EH (cell line): ENCODE data around the gene SH3TC1.

ENCODE experiments used
- DNase-seq: peaks from one replicate; pipeline ENCODE4 v3.0.0-alpha.2; 2015; ENCODE audit warnings: low read depth

Gene SH3TC1

DNA sequence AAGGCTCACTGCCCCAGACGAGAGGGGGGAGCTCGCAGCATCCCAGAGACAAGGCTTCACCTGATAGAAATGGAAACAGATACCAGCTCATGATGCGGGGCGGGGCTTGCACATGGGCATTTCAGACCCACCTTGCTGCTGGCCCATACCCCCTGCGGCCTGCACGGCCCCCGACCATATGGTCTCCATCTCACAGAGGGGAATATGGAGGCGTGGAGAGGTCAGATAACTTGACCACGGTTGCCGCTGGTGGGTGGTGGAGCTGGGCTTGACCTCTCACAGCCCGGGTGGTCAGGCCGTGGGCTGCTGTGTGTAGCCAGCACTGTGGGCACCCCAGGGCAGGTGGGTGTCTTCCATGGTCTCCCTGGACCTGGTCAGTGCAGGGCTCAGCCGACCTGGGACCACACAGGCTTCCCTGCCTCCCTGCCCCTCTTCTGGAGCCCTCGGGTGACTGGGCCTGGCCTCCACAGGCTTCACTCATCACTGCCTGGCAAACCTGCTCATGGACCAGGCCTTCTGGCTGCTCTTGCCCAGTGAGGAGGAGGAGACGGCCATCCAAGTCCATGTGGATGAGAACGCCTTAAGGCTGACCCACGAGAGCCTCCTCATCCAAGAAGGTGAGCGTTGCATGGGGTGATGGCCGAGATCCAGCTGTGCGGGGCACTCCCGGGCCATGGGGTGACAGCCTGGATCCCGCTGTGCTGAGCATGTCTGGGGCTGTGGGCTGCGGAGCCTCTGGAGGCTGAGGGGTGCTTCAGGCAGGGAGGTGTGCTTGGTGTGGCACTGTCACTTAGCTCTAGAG lies 16.8 kb downstream of the SH3TC1 start:
- DNase-seq: no peak

DNA sequence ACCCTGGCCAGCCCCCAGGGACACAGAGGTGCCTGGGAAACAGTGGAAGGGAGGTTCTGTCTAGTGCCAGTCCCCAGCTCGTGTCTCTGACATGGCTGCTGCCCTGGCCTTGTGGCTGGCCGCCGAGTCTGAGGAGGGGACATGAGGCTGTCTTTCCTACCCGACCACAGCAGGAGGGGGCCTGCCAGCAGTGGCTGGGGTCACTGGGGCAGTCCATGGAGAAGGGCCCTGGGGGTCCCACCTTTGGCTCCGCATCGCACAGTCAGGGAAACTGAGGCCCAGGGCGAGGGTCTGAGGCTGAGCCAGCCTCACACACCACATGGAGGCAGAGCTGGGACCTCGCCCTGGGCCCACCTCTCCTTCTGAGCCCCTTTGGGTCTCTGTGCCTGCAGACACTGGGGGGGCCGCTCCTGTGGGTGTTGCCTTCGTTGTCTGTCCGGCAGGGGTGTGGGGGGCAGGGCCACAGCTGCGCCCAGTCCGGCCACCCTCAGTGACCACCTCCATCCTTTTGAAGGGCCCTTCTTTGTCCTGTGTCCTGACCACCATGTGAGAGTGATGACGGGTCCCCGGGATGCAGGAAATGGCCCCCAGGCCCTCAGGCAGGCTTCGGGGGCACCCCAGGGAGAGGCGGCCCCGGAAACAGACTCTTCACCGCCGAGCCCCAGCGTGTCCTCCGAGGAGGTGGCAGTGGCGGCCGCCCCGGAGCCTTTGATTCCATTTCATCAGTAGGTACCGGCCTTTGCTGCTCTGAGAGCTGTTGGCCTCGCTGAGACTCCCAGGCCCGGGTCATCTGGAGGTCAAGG lies 17.6 kb downstream of the SH3TC1 start:
- no peak for DNase-seq

DNA sequence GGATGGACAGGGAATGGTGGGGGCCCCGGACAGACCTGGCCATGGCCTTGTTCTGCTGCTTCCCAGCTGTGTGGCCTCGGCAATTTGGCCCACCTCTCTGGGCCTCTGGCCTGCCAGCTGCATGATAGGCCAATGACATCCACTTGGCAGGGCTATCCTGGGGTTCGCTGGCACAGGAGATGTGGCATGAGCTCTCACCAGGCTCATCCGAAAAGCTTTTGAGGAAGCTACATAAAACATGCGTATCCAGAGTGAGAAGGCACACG lies 18.1 kb downstream of the SH3TC1 start:
- DNase-seq: no peak

- no peak for DNase-seq
Measured at GRCh38 chr4:8217871-8218270, 18.8 kb downstream of the SH3TC1 start.

GRCh38 chr4:8218371-8219031 lies 19.4 kb downstream of the SH3TC1 start:
- no peak for DNase-seq

DNA sequence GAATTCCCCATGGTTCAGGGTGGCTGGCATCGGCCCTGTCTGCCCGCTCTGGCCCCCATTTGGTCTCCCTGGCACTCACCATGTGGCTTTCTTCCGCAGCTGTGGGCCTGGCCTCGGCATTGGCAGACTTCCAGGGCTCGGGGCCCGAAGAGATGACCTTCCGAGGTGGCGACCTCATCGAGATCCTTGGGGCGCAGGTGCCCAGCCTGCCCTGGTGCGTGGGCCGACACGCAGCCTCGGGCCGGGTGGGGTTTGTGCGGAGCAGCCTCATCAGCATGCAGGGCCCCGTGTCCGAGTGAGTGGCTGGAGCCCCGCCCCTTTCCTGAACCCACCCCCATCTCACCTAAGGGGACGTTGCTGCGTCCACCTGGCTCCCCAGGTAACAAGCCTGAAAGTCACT lies 20.1 kb downstream of the SH3TC1 start:
- no peak for DNase-seq

GRCh38 chr4:8220661-8221450 lies 21.8 kb downstream of the SH3TC1 start:
- no peak for DNase-seq

DNA sequence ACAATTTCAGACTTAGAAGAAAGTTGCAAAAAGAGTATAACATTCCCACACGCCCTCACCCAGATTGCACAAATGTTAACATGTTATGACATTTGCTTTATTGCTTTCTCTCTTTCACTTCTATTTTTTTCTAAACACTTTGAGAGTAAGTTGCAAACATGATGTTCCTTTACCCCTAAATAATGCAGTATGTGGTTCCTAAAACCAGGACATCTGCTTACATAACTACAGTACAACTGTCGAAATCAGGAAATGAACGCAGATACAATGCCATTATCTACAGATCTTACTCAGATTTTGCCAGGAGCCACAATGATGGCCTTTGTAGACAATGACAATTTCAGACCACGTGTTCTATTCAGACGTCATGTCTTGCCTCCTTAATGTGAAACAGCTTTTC lies 22.4 kb downstream of the SH3TC1 start:
- peak; percentile 73 for DNase-seq

DNA sequence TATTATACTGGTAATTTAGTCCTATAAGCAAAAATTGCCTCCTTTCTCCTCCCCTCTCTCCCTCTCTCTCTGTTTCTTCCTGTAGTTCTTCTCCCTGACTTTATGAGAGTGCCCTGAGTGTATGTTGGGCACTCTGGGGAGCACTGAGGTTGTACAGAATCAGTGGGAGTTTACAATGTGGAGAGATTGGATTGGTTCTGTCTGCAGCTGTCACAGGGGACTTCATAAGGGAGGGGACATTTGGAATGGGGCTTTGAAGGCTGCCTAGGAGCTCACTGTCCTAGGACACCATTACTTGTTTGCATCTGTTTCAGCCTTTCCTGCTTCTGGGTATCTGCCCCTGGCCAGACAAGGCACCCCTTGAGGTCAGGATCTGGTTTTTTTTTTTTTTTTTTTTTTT lies 22.9 kb downstream of the SH3TC1 start:
- DNase-seq: no peak

DNA sequence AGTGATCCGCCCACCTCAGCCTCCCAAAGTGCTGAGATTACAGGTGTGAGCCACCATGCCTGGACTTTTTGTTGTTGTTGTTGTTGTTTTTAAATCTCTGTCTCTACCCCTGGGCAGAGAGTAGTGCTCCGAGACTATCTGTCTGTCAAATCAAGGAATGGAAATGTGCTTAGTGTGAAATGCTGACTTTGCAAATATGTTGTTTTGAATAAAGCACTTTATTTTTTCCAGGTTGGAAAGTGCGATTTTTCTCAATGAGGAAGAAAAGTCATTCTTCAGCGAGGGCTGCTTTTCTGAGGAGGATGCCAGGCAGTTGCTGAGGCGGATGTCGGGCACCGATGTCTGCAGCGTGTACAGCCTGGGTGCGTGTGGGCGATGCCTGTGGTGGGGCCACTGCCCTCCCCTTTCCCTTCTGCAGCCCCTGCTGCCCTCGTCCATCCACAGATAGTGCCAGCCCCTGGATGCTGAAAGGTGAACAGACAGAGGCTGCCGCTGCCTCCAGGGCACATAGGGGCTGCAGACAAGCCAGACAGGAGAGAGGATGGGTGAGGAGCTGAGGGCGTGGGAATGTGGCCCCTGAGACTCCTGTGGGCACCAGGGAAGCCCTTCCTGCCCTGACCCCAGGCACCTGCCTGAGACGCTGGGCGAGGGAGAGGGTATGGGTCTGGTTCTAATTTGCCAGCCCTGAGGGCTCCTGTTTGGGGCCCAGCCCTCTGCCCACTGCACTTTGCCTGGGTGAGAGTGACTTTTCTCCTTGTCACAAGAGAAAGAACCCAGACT lies 23.7 kb downstream of the SH3TC1 start:
- no peak for DNase-seq

DNA sequence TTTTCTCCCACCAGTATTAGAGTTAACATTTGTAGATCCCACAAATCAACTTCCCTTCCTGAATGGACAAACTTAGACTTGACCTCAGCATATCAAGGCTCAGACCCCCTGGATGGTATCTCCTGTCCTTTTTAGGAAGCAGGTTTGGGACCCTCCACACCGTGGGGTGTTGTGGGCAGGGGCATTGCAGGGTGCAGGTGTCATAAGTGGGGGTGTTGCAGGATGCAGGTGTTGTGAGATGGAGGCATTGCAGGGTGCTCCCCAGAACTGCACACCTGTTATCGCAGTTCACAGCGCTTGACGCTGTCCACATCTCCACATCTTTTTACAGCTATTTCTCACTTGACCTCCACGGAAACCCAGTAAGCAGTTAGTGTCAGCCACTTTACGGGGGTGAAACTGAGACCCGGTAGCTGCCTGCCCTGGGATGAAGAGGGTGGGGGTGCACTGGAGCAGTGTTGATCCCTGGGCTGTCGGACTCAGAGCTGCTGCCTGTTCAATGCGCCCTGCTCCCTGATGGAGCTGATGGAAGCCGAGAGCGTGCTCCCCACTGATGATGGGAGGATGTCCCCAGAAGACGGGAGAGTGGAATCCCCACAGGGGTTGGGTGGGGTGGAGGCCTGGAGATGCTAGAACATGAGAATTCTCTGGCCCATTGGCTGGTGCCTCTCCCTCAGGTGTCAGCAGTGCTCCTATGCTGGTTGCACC lies 25.3 kb downstream of the SH3TC1 start:
- DNase-seq: no peak

DNA sequence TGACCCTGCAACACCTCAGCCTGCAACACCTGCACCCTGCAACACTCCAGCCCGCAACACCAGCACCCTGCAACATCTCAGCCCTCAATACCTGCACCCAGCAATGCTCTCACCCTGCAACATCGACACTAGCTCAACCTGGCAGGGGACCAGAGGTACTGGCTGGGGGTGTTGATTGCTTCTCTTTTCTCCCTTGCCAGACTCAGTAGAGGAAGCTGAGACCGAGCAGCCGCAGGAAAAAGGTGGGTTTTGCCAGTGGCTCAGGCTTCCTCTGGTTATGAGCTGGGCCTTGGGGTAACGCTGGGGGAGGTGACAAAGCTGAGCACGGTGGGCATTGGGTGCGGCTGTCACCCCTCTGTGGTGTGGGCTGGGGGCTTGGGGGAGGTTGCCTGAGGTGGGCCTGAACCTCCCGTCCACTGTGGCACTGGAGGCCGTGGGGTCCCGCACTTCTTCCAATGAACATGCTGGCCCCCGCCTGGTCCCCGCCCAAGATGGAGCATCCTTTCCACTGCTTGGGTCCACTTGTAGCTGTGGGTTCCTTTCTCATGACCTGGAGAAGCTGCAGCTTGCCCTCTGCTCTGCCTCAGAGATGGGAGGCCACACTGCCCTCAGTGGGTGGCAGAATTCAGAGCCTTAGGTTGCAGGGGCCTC lies 26.0 kb downstream of the SH3TC1 start:
- DNase-seq: no peak

GRCh38 chr4:8225706-8226443 lies 26.8 kb downstream of the SH3TC1 start:
- no peak for DNase-seq

GRCh38 chr4:8227201-8227770 lies 28.2 kb downstream of the SH3TC1 start:
- DNase-seq: no peak

- no peak for DNase-seq
Measured at GRCh38 chr4:8227771-8228318, 28.8 kb downstream of the SH3TC1 start.

- DNase-seq: peak; percentile 77
Measured at GRCh38 chr4:8228319-8229250, 29.5 kb downstream of the SH3TC1 start.

GRCh38 chr4:8229331-8229975 lies 30.4 kb downstream of the SH3TC1 start:
- DNase-seq: no peak
